UCSD-AML1 (cell line): ENCODE data around the gene HAGH.
A peak's percentile ranks its signal among the peaks of the same experiment; 100 is the strongest.

Experiments used
- DNase-seq: peaks from one replicate; lab custom pipeline; 2025; ENCODE audit not compliant: unreplicated experiment; lab: John Stamatoyannopoulos, UW

HAGH gene

GRCh38 chr16:1788095-1788707 is 38.4 kb downstream of the HAGH start:
- DNase-seq, result no peak

- no peak for DNase-seq
These were observed 39.1 kb downstream of the HAGH start for GRCh38 chr16:1787322-1788094.

GRCh38 chr16:1787056-1787321 is 39.6 kb downstream of the HAGH start:
- DNase-seq, result no peak

GRCh38 chr16:1786242-1787055 is 40.2 kb downstream of the HAGH start:
- DNase-seq, result no peak

GRCh38 chr16:1785846-1786170 is 40.8 kb downstream of the HAGH start:
- DNase-seq, result no peak

- no peak for DNase-seq
These were observed 41.4 kb downstream of the HAGH start for GRCh38 chr16:1784977-1785845.

- peak; percentile 99 for DNase-seq
These were observed 44.0 kb downstream of the HAGH start, which contains the start of the genes NUBP2 and SPSB3 for GRCh38 chr16:1782408-1783264. NUBP2 (plus strand) TSS chr16:1782960; CDS start chr16:1783021, 61 bp downstream. SPSB3 (minus strand) TSS chr16:1782571; CDS start chr16:1781483, 1,088 bp downstream.

GRCh38 chr16:1781758-1782407 is 44.7 kb downstream of the HAGH start:
- peak; percentile 42 for DNase-seq

- DNase-seq, result no peak
These were observed 45.4 kb downstream of the HAGH start for GRCh38 chr16:1781254-1781653.

GRCh38 chr16:1780677-1781072 is 46.0 kb downstream of the HAGH start:
- no peak for DNase-seq

GRCh38 chr16:1779741-1780676 is 46.6 kb downstream of the HAGH start:
- DNase-seq, result no peak

GRCh38 chr16:1779234-1779701 is 47.4 kb downstream of the HAGH start:
- DNase-seq, result no peak

- no peak for DNase-seq
These were observed 48.1 kb downstream of the HAGH start for GRCh38 chr16:1778200-1779179.

GRCh38 chr16:1777375-1778199 is 49.0 kb downstream of the HAGH start:
- DNase-seq, result no peak

- no peak for DNase-seq
These were observed 49.6 kb downstream of the HAGH start for GRCh38 chr16:1776991-1777374.

- DNase-seq, result no peak
These were observed 50.0 kb downstream of the HAGH start for GRCh38 chr16:1776672-1776955.
